ENCODE results near the gene TBC1D23. TPM values are rescaled to one million over a fixed set of nuclear protein-coding genes. Genes with fewer than 3 reads are reported as not detected.

Gene TBC1D23
- total and polyA plus RNA-seq, 9 of the 15 experiments (the other 6 are each of a cell fraction or from before 2014, with no cell fraction given), result 23.4 to 85.8 (median 43.7) TPM

DNA sequence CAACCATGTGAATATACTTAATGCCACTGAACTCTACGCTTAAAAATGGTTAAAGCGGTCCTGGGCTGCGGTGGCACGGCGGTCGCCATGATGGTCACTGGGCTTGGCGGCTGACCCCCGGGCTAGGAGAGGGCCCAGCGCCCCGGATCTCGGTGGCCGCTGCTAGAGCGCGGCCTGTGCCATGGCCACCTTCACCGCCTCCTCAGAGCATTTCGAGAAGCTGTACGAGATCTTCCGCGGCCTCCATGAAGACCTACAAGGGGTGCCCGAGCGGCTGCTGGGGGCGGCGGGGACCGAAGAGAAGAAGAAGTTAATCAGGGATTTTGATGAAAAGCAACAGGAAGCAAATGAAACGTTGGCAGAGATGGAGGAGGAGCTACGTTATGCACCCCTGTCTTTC is 35.6 kb upstream of the TBC1D23 start (continued):
- TF ChIP-seq, protein P1, sequence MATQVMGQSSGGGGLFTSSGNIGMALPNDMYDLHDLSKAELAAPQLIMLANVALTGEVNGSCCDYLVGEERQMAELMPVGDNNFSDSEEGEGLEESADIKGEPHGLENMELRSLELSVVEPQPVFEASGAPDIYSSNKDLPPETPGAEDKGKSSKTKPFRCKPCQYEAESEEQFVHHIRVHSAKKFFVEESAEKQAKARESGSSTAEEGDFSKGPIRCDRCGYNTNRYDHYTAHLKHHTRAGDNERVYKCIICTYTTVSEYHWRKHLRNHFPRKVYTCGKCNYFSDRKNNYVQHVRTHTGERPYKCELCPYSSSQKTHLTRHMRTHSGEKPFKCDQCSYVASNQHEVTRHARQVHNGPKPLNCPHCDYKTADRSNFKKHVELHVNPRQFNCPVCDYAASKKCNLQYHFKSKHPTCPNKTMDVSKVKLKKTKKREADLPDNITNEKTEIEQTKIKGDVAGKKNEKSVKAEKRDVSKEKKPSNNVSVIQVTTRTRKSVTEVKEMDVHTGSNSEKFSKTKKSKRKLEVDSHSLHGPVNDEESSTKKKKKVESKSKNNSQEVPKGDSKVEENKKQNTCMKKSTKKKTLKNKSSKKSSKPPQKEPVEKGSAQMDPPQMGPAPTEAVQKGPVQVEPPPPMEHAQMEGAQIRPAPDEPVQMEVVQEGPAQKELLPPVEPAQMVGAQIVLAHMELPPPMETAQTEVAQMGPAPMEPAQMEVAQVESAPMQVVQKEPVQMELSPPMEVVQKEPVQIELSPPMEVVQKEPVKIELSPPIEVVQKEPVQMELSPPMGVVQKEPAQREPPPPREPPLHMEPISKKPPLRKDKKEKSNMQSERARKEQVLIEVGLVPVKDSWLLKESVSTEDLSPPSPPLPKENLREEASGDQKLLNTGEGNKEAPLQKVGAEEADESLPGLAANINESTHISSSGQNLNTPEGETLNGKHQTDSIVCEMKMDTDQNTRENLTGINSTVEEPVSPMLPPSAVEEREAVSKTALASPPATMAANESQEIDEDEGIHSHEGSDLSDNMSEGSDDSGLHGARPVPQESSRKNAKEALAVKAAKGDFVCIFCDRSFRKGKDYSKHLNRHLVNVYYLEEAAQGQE (IDR thresholded peaks at IDR 0.05; ENCODE audit: borderline replicate concordance), result no peak
- TF ChIP-seq, protein P1 (CRISPR knock-in tag; IDR thresholded peaks at IDR 0.05; ENCODE audit: low read depth), result no peak
- no peak for TF ChIP-seq ZBTB8A (IDR thresholded peaks at IDR 0.05; ENCODE audit: partially characterized antibody)
- TF ChIP-seq ZNF780A (CRISPR knock-in tag; IDR thresholded peaks at IDR 0.05), result no peak
- TF ChIP-seq FUS (optimal IDR thresholded peaks at IDR 0.05; ENCODE audit: low read depth, low read length), result no peak
- no peak for TF ChIP-seq MTA2 (IDR thresholded peaks at IDR 0.05; ENCODE audit: low read depth)
- no peak for TF ChIP-seq TEAD4 (IDR thresholded peaks at IDR 0.05; ENCODE audit: low read length)
- TF ChIP-seq TEAD4 (CRISPR knock-in tag; IDR thresholded peaks at IDR 0.05; ENCODE audit: borderline replicate concordance), result no peak
- no peak for TF ChIP-seq CHD4 (IDR thresholded peaks at IDR 0.05; ENCODE audit: insufficient read depth, insufficient replicate concordance, low read depth, low read length, poor library complexity, severe bottlenecking)

Data from K562 (cell line).